GM18873 (cell line): Measurements from ENCODE around the gene DENND6B.

ENCODE experiments used
- ATAC-seq: cut with Tn5 transposase; IDR thresholded peaks from one replicate; pipeline ENCODE4 v1.9.1; 2021; ENCODE audit warnings: mild to moderate bottlenecking, moderate library complexity, moderate number of reproducible peaks; ENCODE audit not compliant: unreplicated experiment, low FRiP score

DENND6B gene

DNA sequence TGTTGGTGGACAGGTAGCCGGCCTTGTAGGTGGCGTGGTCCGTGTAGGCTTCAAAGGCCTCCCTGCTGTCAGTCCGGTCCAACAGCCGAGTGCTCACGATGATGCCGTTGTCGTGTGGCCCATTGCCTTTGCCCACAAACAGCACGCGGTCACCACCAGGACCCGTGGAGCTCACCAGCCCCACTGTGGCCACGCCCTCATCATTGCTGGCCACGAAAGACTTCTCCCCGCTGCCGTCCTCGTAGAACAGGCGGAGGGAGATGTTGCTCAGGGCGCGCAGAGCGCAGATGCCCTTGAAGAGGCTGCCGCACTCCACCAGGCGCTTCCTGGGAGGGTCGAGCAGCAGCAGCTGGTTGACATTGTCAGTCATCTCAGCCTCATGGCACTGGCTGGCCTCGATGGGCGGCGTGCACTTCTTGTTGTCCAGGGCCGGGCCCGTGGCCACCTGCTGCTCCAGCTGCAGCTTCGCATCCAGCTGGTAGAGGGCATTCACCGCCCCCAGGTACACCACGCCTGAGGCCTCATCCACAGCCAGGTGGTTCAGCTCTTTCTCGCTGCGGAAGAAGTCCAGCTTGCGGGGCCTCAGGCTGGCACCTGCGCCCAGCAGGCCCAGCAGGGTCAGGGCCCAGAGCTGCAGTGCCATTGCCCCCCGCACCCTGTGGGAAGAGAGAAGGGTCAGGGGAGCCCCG is 36.7 kb downstream of the DENND6B start:
- no peak for ATAC-seq

DNA sequence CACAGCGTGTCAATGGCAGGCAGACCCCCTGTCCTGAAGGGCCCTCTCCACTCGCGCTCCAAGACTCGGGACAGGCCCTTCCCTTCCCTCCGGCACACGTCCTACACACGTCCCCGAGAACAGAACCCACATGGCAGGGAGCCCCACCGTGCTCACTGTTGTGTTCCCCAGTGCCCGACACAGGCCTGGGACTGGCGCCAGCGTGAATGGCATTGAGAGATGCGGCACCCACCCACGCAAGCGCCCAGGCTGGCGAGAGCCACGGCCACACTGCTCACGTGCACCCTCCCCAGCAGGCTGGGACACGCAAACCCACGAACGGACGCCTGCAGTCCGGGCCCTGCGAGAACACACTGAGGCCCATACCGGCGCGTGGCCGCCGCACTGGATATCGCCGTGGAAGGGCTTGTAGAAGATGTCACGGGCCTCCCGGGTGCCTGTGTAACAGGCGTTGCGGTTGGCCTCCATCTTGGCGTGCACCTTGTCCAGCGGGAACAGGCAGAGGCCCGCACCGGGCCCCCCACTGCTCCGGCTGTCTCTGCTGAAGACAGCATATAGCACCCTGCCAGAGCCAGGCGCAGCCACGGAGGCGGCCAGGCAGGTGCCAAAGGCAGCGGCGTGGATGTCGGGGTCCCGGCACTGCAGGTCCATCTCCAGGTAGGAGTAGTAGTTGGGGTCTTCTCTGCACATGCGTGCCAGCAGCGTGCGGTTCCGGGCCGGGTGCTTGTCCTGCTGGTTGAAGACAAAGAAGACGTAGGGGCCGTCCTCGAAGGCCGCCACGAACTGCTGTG is 37.5 kb downstream of the DENND6B start:
- ATAC-seq, result no peak

DNA sequence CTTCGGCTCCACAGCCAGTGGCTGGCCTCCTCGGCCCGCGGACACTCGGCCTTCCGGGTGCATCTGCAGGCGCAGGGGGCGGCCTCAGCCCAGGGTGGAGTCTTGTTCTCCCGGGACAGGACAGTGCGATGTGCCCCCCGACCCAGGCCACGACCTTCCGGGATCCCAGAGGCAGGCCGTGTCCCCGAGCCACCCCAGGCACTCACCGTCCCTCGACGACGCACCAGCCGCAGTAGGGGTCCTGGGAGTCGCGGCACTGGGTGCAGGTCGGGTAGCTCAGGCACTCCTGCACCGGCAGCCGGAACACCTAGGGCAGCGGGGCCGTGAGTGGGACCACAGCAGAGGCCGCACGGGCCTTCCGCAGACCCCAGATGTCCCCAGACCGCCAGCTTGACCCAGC is 39.1 kb downstream of the DENND6B start:
- ATAC-seq, result no peak

DNA sequence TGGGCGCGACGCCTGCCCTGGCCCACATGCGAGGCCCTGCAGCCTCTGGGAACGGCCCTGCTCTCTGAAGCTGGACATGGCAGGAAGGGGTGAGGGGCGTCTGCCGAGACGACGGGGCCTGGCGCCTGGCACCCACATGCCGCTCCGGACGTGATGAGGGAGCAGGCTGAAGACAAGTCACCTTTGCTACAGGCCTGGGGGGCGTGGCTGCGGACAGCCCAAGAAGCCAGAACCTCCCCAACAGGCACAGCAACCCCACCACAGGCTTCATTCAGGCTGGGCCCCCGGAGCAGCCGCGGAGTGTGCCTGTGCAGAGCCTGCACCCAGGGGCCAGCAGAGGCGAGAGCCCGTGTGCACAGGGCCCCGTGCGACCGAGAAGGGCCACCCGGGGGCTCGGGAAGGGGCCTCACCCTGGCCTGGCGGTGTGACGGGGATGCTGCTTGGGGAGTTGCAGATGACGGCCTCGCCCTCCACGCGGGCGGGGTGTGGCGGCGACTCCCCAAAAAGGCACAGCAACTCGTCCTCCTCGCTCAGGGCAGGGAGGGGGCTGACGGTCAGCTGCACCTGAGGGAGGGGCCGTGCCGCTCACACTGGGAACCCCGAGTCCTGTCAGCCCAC is 40.0 kb downstream of the DENND6B start:
- ATAC-seq, result no peak

DNA sequence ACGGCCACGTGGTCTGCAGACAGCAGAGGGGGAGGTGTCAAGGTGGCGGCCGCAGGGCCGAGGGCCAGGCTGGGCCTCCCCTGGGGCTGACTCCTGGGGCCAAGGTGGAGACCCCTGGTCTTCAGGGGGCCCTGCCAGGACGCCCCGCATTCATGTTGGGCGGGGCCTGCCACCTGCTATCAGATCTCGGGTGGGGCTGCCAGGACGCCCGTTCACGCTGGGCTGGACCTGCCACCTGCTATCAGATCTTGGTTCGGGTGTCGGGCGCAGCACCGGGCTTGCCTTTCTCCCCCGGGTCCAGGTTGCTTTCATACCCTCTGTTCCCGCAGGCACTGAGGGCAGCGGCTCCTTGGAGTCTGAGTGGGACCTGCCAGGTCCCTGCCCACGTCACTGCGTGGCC is 40.5 kb downstream of the DENND6B start:
- no peak for ATAC-seq

DNA sequence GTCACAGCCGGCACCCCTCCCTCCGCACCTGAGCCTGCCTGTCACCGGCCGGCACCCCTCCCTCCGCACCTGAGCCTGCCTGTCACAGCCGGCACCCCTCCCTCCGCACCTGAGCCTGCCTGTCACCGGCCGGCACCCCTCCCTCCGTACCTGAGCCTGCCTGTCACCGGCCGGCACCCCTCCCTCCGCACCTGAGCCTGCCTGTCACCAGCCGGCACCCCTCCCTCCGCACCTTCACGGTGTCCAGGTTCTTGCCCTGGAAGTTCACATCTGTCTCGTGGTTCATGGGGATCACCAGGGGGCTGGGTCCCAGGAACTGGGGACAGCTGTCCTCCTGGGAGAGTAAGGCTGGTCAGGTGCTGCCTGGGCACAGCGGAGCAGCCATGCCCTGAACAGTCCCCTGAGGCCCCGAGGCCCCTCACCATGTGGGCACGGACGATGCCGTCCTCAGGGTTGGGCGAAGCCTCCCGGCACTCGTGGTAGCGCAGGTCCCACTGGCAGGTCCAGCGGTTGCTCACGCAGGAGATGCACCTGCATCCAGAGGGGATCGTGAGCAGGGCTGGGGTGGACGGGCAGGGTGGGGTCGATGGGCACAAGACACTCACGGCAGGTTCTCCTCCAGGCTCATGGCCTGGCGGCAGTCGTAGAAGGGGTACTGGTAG is 41.1 kb downstream of the DENND6B start:
- no peak for ATAC-seq

DNA sequence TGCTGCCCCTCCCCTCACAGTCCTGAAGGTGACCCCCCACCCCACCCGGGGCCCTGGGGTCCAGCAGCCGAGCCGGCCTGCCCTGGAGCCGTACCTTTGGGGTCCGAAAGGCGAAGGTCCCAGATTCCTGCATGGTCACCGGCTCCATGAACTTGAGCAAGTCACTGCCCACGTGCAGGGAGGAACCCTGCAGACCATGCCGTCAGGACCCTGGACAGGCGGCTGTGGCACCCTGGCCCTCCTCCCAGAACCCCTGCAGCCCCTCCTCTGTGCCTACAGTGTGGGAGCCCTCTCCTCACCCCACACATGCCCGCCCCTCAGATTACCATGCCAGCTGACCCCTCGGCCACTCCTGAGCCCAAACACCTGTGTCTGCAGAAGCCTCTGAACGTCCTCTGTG is 42.3 kb downstream of the DENND6B start:
- no peak for ATAC-seq

DNA sequence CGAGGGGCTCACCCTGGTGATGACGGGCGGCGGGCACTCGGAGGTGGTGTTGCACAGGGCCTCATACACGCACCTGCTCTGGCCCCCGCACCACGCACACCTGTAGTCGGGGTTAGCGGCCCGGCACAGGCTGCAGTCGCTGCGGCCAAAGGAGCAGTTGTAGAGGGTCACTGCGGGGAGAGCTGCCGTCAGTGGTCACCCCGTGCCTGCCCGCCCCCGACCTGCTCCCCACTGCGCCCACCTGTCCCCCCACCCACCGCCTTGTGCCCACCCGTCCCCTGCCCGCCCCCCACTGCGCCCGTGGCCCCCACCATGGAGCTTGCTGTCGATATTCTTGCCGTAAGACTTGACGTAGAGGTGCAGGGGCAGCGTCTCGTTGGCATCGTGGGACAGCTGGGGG is 43.0 kb downstream of the DENND6B start:
- no peak for ATAC-seq

DNA sequence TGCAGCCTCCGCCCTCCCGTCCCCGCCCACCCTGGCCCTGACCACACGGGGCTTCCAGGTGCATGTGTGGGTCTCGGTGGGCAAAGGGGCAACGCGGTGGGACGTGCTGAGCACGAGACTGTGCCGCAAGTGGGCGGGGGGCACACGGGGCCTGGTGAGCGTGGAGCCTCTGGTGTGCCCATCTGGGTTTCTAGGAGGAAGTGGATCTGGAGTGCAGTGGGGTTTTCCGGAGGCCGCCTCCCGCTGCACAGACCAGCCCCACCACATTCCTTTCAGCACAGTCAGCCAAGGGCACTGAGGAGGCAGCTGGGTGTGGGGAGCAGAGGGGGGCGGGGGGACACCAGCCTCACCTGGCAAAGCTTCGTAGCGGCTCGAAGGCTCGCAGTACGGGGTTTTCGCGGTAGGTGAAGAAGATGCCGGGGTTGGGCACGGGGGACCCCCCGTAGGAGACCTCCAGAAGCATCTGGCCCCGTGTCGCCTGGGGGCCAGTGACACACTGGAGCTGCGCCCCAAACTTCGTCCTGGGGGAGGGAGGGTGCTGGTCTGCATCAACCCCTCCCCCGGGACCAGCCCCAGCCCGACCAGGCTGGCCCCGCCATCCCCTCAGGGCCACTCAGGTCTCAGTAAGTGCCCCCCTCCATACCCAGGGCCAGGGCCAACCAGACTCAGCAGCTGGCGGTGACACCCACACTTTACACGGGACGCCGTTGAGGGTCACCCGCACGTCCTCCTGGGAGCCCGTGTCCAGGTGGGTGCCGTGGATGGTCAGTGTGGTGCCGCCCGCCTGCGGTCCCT is 44.3 kb downstream of the DENND6B start:
- ATAC-seq, result no peak

DNA sequence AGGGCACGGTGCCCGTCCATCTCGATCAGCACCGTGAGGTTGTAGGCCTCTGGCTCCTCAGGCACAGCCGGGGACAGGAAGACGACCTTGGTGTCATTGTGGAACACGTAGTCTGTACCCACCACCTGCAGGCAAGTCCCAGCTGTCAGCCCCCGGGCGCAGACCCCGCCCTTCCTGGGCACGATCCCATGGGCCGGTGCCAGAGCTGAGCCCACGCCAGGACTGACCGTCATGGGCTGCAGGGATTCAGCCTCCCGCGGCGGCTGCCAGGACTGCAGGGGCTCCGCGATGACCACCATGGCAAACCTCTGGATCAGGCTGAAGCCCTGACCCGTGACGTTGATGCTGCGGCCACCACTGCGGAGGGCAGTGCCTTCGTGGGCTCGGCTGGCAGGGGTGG is 44.9 kb downstream of the DENND6B start:
- no peak for ATAC-seq

DNA sequence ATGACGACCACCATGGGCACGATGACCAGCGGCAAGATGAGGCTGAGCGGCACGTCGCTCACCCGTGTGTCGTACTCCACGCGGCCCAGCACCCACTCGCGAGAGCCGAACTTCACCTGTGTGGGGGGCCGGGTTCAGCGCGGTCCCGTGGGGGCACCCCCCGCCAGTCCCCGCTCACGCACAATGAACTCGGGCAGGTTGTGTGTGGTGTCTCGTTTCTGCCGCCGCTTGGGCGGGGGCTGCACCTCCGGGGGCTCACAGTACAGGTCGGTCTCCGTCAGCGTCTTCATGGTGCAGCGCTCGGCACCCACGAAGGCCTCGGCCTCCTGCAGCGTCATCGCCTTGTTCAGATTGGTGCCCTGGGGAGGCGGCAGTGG is 45.4 kb downstream of the DENND6B start:
- no peak for ATAC-seq

DNA sequence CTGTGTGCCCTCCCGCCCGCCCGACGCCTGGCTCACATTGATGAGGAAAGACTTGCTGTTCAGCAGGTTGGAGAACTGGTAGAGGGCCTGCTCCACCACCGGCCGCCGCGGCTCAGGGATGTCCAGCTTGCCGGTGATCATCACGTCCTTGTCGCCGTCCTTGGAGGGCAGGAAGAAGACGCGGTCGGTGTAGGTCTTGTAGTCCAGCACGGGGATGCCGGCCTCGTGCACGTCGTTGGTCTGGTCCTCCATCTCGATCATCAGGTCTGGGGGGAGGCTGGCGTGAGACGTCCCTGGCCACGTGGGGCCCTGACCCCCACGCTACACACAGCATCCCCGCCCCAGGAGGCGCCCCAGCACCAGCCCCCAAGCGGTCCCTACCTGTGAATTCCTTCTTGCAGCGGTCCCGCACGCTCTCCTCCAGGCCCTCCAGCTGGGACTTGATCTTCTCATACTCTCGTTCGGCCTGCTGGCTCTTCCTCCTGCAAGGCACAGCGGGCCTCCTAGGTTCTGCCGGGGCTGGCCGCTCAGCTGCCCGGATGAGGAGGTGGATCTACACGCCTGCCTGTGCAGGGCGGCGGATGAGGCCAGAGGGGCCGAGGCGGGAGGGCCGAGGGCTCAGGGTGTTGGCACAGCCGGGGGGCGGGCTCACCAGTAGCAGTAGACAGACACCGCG is 46.0 kb downstream of the DENND6B start:
- no peak for ATAC-seq

DNA sequence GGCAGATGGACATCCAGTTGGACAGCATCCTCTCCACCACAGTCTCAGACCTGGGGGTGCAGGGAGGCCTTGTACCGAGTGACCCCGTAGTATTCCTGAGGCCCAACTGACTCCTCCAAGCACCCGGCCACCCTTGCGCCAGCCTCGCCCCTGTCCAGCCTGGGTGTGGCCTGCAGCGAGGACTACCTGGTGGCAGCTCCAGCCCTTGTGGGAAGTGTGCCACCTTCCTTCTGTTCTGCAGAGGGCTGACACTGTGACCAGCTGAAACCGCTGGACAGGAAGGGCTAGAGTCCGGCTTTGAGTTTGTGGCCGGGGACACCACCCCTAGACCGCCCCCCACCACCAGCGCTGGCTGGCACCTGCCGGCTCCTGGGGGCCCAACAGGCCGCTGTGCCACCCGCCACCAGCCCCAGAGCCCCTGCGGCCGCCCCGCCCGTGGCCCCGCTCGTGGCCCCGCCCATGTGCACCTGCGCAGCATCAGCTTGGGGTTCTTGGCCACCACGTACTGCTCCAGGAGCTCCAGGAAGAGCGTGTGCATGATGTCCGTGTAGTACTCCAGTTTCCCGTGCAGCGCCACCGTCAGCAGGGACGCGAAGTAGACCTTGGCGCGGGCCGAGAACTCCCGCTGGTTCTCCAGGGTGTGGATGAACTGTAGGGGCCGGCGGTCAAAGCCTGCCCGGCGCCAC is 46.6 kb downstream of the DENND6B start:
- ATAC-seq, result no peak

DNA sequence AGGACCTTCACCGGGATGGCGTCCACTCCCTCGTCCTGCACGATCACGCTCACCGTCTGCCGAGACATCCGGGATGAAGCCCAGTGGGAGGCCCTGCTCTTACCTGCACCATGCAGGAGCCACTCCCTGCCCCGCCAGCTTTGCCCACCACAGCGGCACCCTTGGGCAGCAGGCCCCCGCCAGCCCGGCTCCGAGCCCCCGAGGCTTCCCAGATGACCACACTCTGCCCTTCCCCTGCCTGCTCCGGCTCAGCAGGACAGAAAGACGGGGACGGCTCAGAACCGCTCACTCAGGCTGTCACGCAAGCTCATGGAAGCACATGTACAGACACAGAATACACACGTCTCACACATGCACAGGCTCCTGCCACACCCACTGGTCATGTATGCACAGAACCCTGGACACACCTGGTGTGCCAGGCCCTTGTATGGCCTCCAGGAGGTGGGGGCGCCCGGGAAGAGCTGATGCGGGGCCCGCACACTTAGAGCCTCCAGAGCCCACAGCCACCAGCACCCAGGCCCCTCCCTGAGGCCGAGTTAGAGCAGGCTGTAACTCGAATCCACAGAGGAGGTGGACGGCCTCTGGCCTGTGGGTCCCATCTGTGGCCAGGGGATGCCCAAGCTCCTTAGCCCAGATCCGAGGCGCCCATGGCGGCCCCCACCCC is 47.7 kb downstream of the DENND6B start:
- no peak for ATAC-seq

DNA sequence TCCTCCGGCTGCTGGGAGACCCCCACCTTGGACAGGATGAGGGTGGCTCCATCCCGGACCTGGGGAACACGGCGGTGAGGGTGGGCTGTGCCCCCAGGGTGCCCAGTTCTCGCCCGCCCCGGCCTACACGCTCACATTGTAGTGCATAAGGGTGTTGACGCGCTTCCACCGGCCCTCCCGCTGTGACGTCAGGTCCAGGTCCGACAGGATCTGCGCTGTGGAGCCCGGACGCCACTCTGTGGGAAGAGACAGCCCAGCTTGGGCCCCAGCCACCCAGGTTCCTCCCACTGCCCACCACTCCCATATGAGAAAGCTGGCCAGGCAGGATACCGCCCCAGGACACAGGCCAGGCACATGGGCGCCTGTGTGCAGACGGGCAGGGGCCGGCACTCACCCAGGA is 48.4 kb downstream of the DENND6B start:
- no peak for ATAC-seq

DNA sequence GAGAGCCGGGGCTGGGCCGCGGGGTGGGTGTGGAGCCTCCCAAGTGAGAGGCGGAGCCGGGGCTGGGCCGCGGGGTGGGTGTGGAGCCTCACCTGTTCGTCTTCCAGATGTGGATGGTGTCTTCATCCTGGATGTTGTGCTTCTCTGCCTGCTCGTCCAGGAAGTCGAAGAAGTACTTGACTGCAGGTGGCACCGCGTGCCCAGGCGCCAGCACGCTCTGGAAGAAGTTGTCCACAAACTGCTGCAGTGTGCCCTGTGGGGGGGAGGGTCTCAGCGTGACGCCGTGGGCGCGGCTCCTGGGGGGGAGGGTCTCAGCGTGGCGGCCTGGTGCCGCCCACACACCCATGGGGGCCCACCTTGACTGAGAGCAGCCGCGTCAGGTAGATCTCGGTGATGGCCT is 49.1 kb downstream of the DENND6B start:
- no peak for ATAC-seq

DNA sequence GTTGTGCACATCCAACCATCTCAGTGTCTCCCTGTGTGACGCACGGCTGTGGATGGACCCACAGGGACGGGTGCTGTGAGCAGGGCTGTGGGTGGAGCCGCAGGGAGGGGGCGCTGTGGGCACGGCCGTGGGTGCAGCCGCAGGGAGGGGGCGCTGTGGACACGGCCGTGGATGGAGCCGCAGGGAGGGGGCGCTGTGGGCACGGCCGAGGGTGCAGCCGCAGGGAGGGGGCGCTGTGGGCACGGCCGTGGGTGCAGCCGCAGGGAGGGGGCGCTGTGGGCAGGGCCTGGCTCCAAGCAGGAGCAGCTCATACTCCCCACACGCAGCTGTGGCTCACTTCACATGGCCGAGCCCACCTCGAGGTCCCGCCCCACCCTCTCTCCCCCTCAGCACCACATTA is 50.7 kb downstream of the DENND6B start:
- peak; percentile 40 for ATAC-seq

DNA sequence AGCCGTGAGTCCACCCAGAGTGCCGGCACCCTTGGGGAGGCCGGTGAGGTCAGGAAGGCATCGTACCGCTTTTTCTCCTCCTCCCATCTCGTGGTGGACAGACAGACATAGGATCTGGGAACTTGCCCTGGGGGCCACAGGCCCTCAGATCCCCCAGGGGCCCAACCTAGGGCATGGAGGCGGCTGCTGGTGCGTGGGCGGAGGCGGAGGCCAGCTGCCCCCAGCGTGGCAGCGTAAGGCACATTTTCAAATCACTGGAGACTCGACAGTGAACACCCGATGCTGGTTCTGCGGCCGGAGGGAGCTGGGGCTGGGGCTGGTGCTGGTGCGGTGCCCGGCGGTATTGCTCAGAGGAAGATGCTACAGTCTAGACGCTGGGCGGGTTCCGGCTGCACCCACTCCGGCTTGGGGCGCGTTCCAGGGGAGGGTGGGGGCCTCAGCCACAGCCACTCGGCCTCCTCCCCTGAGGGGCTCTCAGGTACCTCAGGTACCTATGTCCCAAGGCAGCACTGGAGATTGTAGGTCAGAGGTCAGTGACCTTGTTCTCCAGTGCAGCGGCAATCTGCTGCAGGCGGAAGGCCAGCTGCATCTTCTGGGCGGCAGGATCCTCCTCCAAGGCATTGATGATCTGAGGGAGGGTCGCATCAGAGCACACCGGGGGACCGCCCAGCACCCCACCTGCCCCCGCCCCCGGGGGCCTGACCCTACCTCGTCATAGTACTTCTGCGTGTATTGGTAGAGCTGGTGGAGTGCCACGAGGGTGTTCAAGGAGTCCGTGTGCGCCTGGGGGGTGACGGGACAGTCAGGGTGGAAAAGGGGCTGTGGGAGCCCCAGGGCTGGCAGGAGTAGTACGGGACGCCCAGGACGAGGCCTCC is 51.4 kb downstream of the DENND6B start:
- no peak for ATAC-seq
